ENCODE measurements around the gene RPS15.
"Not testable (repeated sequence)": the region's sequence is repeated elsewhere in the genome, so short reads cannot be mapped to it uniquely, and the experiment has no call there.

RPS15 gene

GRCh38 chr19:1434040-1434366 lies 4.2 kb upstream of the RPS15 start:
- no peaks in the 10 kb centered on the region for H3K9me3 ChIP-seq (ENCODE audit: control insufficient read depth in 2 of 2, low read length in 2 of 2)
- H3K27ac ChIP-seq (ENCODE audit: low read depth in 2 of 2, low read length in 2 of 2), result no peak overlapping the region
- H3K36me3 ChIP-seq (ENCODE audit: control insufficient read depth in 2 of 2, insufficient read depth in 2 of 2, low read length in 2 of 2), result peaks cover 38 to 45% of the 10 kb centered on the region in 2 donors
- H3K4me1 ChIP-seq (ENCODE audit: control insufficient read depth in 2 of 2, insufficient read depth in 2 of 2, low read length in 2 of 2), result peaks cover 2 to 10% of the 10 kb centered on the region in 2 donors
- no peaks in the 10 kb centered on the region for H3K27me3 ChIP-seq (ENCODE audit: control insufficient read depth in 2 of 2, insufficient read depth in 2 of 2, low read length in 2 of 2)
- no peak overlapping the region for H3K4me3 ChIP-seq (ENCODE audit: low read length in 2 of 2)
- no peak overlapping the region for H3K9ac ChIP-seq (ENCODE audit: low read depth in 1 of 2, low read length in 2 of 2)

GRCh38 chr19:1434577-1435060 lies 3.6 kb upstream of the RPS15 start:
- no peak overlapping the region for H3K27ac ChIP-seq (ENCODE audit: low read depth in 2 of 2, low read length in 2 of 2)
- peaks cover 33 to 41% of the 10 kb centered on the region in 2 donors for H3K36me3 ChIP-seq (ENCODE audit: control insufficient read depth in 2 of 2, insufficient read depth in 2 of 2, low read length in 2 of 2)
- H3K4me1 ChIP-seq (ENCODE audit: control insufficient read depth in 2 of 2, insufficient read depth in 2 of 2, low read length in 2 of 2), result peaks cover 8 to 12% of the 10 kb centered on the region in 2 donors
- no peak overlapping the region for H3K9ac ChIP-seq (ENCODE audit: low read depth in 1 of 2, low read length in 2 of 2)
- no peaks in the 10 kb centered on the region for H3K27me3 ChIP-seq (ENCODE audit: control insufficient read depth in 2 of 2, insufficient read depth in 2 of 2, low read length in 2 of 2)
- no peak overlapping the region for H3K4me3 ChIP-seq (ENCODE audit: low read length in 2 of 2)
- no peaks in the 10 kb centered on the region for H3K9me3 ChIP-seq (ENCODE audit: control insufficient read depth in 2 of 2, low read length in 2 of 2)

- no peaks in the 10 kb centered on the region for H3K27me3 ChIP-seq (ENCODE audit: control insufficient read depth in 2 of 2, insufficient read depth in 2 of 2, low read length in 2 of 2)
- H3K36me3 ChIP-seq (ENCODE audit: control insufficient read depth in 2 of 2, insufficient read depth in 2 of 2, low read length in 2 of 2), result peaks cover 34 to 44% of the 10 kb centered on the region in 2 donors
- H3K4me1 ChIP-seq (ENCODE audit: control insufficient read depth in 2 of 2, insufficient read depth in 2 of 2, low read length in 2 of 2), result peaks cover 13% of the 10 kb centered on the region in 2 donors
- H3K27ac ChIP-seq (ENCODE audit: low read depth in 2 of 2, low read length in 2 of 2), result no peak overlapping the region
- no peak overlapping the region for H3K4me3 ChIP-seq (ENCODE audit: low read length in 2 of 2)
- no peak overlapping the region for H3K9ac ChIP-seq (ENCODE audit: low read depth in 1 of 2, low read length in 2 of 2)
- H3K9me3 ChIP-seq (ENCODE audit: control insufficient read depth in 2 of 2, low read length in 2 of 2), result no peaks in the 10 kb centered on the region
Measured at GRCh38 chr19:1435378-1435989, 2.7 kb upstream of the RPS15 start.

GRCh38 chr19:1437609-1438008 lies 587 bp upstream of the RPS15 start:
- Histone ChIP-seq H3K36me3 (ENCODE audit: control insufficient read depth in 2 of 2, insufficient read depth in 2 of 2, low read length in 2 of 2) (peaks cover 35 to 49% of the 10 kb centered on the region in 2 donors), H3K27ac (ENCODE audit: low read depth in 2 of 2, low read length in 2 of 2) (peak overlapping the region; percentile 62 to 78), H3K4me1 (ENCODE audit: control insufficient read depth in 2 of 2, insufficient read depth in 2 of 2, low read length in 2 of 2) (peaks cover 13% of the 10 kb centered on the region in 2 donors), H3K9me3 (ENCODE audit: control insufficient read depth in 2 of 2, low read length in 2 of 2) (no peaks in the 10 kb centered on the region), H3K4me3 (ENCODE audit: low read length in 2 of 2) (peak overlapping the region; percentile 27 to 94), H3K27me3 (ENCODE audit: control insufficient read depth in 2 of 2, insufficient read depth in 2 of 2, low read length in 2 of 2) (no peaks in the 10 kb centered on the region), H3K9ac (ENCODE audit: low read depth in 1 of 2, low read length in 2 of 2) (peak overlapping the region in 1 of 2 donors; percentile 76)

- H3K27ac ChIP-seq (ENCODE audit: low read depth in 2 of 2, low read length in 2 of 2), result peak overlapping the region; percentile 87
- peak overlapping the region; percentile 76 to 86 for H3K9ac ChIP-seq (ENCODE audit: low read depth in 1 of 2, low read length in 2 of 2)
- H3K4me1 ChIP-seq (ENCODE audit: control insufficient read depth in 2 of 2, insufficient read depth in 2 of 2, low read length in 2 of 2), result peaks cover 13% of the 10 kb centered on the region in 2 donors
- H3K27me3 ChIP-seq (ENCODE audit: control insufficient read depth in 2 of 2, insufficient read depth in 2 of 2, low read length in 2 of 2), result no peaks in the 10 kb centered on the region
- H3K4me3 ChIP-seq (ENCODE audit: low read length in 2 of 2), result peak overlapping the region; percentile 85 to 94
- H3K36me3 ChIP-seq (ENCODE audit: control insufficient read depth in 2 of 2, insufficient read depth in 2 of 2, low read length in 2 of 2), result peaks cover 23 to 36% of the 10 kb centered on the region in 2 donors
- H3K9me3 ChIP-seq (ENCODE audit: control insufficient read depth in 2 of 2, low read length in 2 of 2), result no peaks in the 10 kb centered on the region
Measured at GRCh38 chr19:1438933-1439354, 748 bp downstream of the RPS15 start.

- H3K27me3 ChIP-seq (ENCODE audit: control insufficient read depth in 2 of 2, insufficient read depth in 2 of 2, low read length in 2 of 2); H3K27ac ChIP-seq (ENCODE audit: low read depth in 2 of 2, low read length in 2 of 2); H3K9me3 ChIP-seq (ENCODE audit: control insufficient read depth in 2 of 2, low read length in 2 of 2): not testable (repeated sequence)
- Histone ChIP-seq H3K4me3 (ENCODE audit: low read length in 2 of 2) (peak overlapping the region; percentile 85 to 94), H3K4me1 (ENCODE audit: control insufficient read depth in 2 of 2, insufficient read depth in 2 of 2, low read length in 2 of 2) (peaks cover 15% of the 10 kb centered on the region in 2 donors), H3K36me3 (ENCODE audit: control insufficient read depth in 2 of 2, insufficient read depth in 2 of 2, low read length in 2 of 2) (peaks cover 23 to 28% of the 10 kb centered on the region in 2 donors), H3K9ac (ENCODE audit: low read depth in 1 of 2, low read length in 2 of 2) (peak overlapping the region; percentile 56 to 76)
Measured at GRCh38 chr19:1439525-1440417, 1.6 kb downstream of the RPS15 start.

GRCh38 chr19:1440418-1440801 lies 2.2 kb downstream of the RPS15 start:
- peaks cover 0 to 2% of the 10 kb centered on the region in 2 donors for H3K27me3 ChIP-seq (ENCODE audit: control insufficient read depth in 2 of 2, insufficient read depth in 2 of 2, low read length in 2 of 2)
- H3K27ac ChIP-seq (ENCODE audit: low read depth in 2 of 2, low read length in 2 of 2), result no peak overlapping the region
- peaks cover 20% of the 10 kb centered on the region in 2 donors for H3K4me1 ChIP-seq (ENCODE audit: control insufficient read depth in 2 of 2, insufficient read depth in 2 of 2, low read length in 2 of 2)
- peaks cover 21 to 27% of the 10 kb centered on the region in 2 donors for H3K36me3 ChIP-seq (ENCODE audit: control insufficient read depth in 2 of 2, insufficient read depth in 2 of 2, low read length in 2 of 2)
- H3K4me3 ChIP-seq (ENCODE audit: low read length in 2 of 2), result no peak overlapping the region
- no peaks in the 10 kb centered on the region for H3K9me3 ChIP-seq (ENCODE audit: control insufficient read depth in 2 of 2, low read length in 2 of 2)
- H3K9ac ChIP-seq (ENCODE audit: low read depth in 1 of 2, low read length in 2 of 2), result no peak overlapping the region

GRCh38 chr19:1441022-1441426 lies 2.8 kb downstream of the RPS15 start:
- H3K9me3 ChIP-seq (ENCODE audit: control insufficient read depth in 2 of 2, low read length in 2 of 2), result no peaks in the 10 kb centered on the region
- peaks cover 20 to 24% of the 10 kb centered on the region in 2 donors for H3K36me3 ChIP-seq (ENCODE audit: control insufficient read depth in 2 of 2, insufficient read depth in 2 of 2, low read length in 2 of 2)
- H3K27ac ChIP-seq (ENCODE audit: low read depth in 2 of 2, low read length in 2 of 2), result no peak overlapping the region
- H3K4me1 ChIP-seq (ENCODE audit: control insufficient read depth in 2 of 2, insufficient read depth in 2 of 2, low read length in 2 of 2), result peaks cover 20 to 22% of the 10 kb centered on the region in 2 donors
- H3K27me3 ChIP-seq (ENCODE audit: control insufficient read depth in 2 of 2, insufficient read depth in 2 of 2, low read length in 2 of 2), result peaks cover 0 to 2% of the 10 kb centered on the region in 2 donors
- H3K9ac ChIP-seq (ENCODE audit: low read depth in 1 of 2, low read length in 2 of 2), result no peak overlapping the region
- no peak overlapping the region for H3K4me3 ChIP-seq (ENCODE audit: low read length in 2 of 2)

- H3K4me1 ChIP-seq (ENCODE audit: control insufficient read depth in 2 of 2, insufficient read depth in 2 of 2, low read length in 2 of 2), result peaks cover 20% of the 10 kb centered on the region in 2 donors
- H3K27ac ChIP-seq (ENCODE audit: low read depth in 2 of 2, low read length in 2 of 2), result no peak overlapping the region
- H3K9ac ChIP-seq (ENCODE audit: low read depth in 1 of 2, low read length in 2 of 2), result no peak overlapping the region
- no peaks in the 10 kb centered on the region for H3K9me3 ChIP-seq (ENCODE audit: control insufficient read depth in 2 of 2, low read length in 2 of 2)
- peaks cover 2 to 7% of the 10 kb centered on the region in 2 donors for H3K27me3 ChIP-seq (ENCODE audit: control insufficient read depth in 2 of 2, insufficient read depth in 2 of 2, low read length in 2 of 2)
- peaks cover 20 to 24% of the 10 kb centered on the region in 2 donors for H3K36me3 ChIP-seq (ENCODE audit: control insufficient read depth in 2 of 2, insufficient read depth in 2 of 2, low read length in 2 of 2)
- no peak overlapping the region for H3K4me3 ChIP-seq (ENCODE audit: low read length in 2 of 2)
Measured at GRCh38 chr19:1441677-1442438, 3.7 kb downstream of the RPS15 start.

Data from mucosa of rectum (tissue), 2 donors.